K562 (cell line): ENCODE results near the gene KRT26. TPM values are rescaled to one million over a fixed set of nuclear protein-coding genes. Genes with fewer than 3 reads are reported as not detected.

ENCODE experiments used
- ATAC-seq: fragments of 200-7000 bp; cut with Tn5 transposase; 3 replicates; pipeline ENCODE4 v1.9.1; 2020; ENCODE audit warnings: moderate library complexity
- BruUV-seq: library from RNA; stranded (reverse); fragments of 400-500 nt; replicated peaks from 2 replicates; lab custom pipeline; 2021; lab: Mats Ljungman, UMichigan
- CTCF ChIA-PET: fragments of 300-600 bp; formaldehyde crosslinking; extraction: SDS; loops from one replicate; lab custom pipeline; 2021; ENCODE audit warnings: low intra/inter-chr PET ratio; lab: Yijun Ruan, JAX
- POLR2A ChIA-PET: fragments of 300-600, 350-650 bp; sonication (Branson Sonifier 250); formaldehyde crosslinking; extraction: SDS; loops from one replicate; lab custom pipeline; 2021; ENCODE audit warnings: antibody characterized with exemption, inconsistent platforms; lab: Yijun Ruan, JAX
- DNase-seq, 4 experiments: peaks; one replicate each; pipeline versions ENCODE4 v3.0.0 to v3.0.0-alpha.2; 2011 to 2018; ENCODE audit warnings: low spot score in 3 of 4, mixed read lengths in 3 of 4; ENCODE audit errors: extremely low read depth in 1 of 4
- FAIRE-seq: peaks from 2 replicates; lab custom pipeline; 2011; peaks lifted over from hg19 to GRCh38; lab: Jason Lieb, UNC
- H2AFZ ChIP-seq: 2 replicates; pipeline ENCODE4 v1.6.0; 2011; ENCODE audit warnings: low read depth, low read length, control low read depth, inconsistent platforms
- H3K27ac ChIP-seq: fragments of 200-600 bp; 3 replicates; pipeline ENCODE4 v1.8.0; 2011; ENCODE audit warnings: low read depth, mild to moderate bottlenecking, control low read depth, inconsistent platforms, low read length, moderate library complexity, mixed read lengths; ENCODE audit errors: extremely low read depth
- H3K27me3 ChIP-seq, 2 experiments: fragments of 300-600 bp in 1 of 2; 2 replicates in 1 of 2; 3 replicates in 1 of 2; pipeline versions ENCODE4 v1.6.0 to v1.8.0; 2011; ENCODE audit warnings: inconsistent platforms in 2 of 2, low read length in 2 of 2, mild to moderate bottlenecking in 1 of 2, mixed read lengths in 1 of 2, moderate library complexity in 1 of 2; ENCODE audit not compliant: control insufficient read depth in 2 of 2, insufficient read depth in 2 of 2
- H3K36me3 ChIP-seq: fragments of 300-600 bp; 3 replicates; pipeline ENCODE4 v1.8.0; 2011; ENCODE audit warnings: mild to moderate bottlenecking, low read length, inconsistent platforms; ENCODE audit not compliant: control insufficient read depth, insufficient read depth
- H3K4me1 ChIP-seq, 2 experiments: fragments of 200-600 bp in 1 of 2; replicated peaks in 1 of 2; 2 replicates in 1 of 2; 3 replicates in 1 of 2; pipeline versions ENCODE4 v1.5.1 to v1.8.0; 2011; ENCODE audit warnings: inconsistent platforms in 2 of 2, low read length in 2 of 2, mild to moderate bottlenecking in 1 of 2, mixed read lengths in 1 of 2, moderate library complexity in 1 of 2; ENCODE audit not compliant: control insufficient read depth in 2 of 2, insufficient read depth in 2 of 2
- H3K4me2 ChIP-seq: 2 replicates; pipeline ENCODE4 v1.6.1; 2011; ENCODE audit warnings: low read length, control low read depth, inconsistent platforms, mixed read lengths; ENCODE audit not compliant: insufficient read depth
- H3K4me3 ChIP-seq: fragments of 200-600 bp; sonication (generic), shearing (Covaris generic); 2 replicates; pipeline ENCODE4 v1.5.1; 2016; ENCODE audit warnings: control low read depth, inconsistent platforms
- H3K79me2 ChIP-seq: fragments of 200-600 bp; 3 replicates; pipeline ENCODE4 v1.8.0; 2011; ENCODE audit warnings: low read length, inconsistent platforms; ENCODE audit not compliant: control insufficient read depth, insufficient read depth
- H3K9ac ChIP-seq, 2 experiments: 2 replicates each; pipeline versions ENCODE4 v1.6.0 to v1.6.1; 2011; ENCODE audit warnings: low read depth in 2 of 2, low read length in 2 of 2, control low read depth in 1 of 2, inconsistent platforms in 1 of 2, mild to moderate bottlenecking in 1 of 2, mixed read lengths in 1 of 2; ENCODE audit not compliant: insufficient read depth in 1 of 2
- H3K9me1 ChIP-seq: one replicate; pipeline ENCODE4 v1.6.0; 2011; ENCODE audit warnings: inconsistent platforms, mild to moderate bottlenecking, low read length, moderate library complexity; ENCODE audit not compliant: control insufficient read depth, insufficient read depth
- H3K9me3 ChIP-seq: replicated peaks from 2 replicates; pipeline ENCODE4 v1.5.1; 2011; ENCODE audit warnings: low read depth, low read length, inconsistent platforms; ENCODE audit not compliant: control insufficient read depth, insufficient read depth
- H4K20me1 ChIP-seq: replicated peaks from 2 replicates; pipeline ENCODE4 v1.6.1; 2011; ENCODE audit warnings: low read length, inconsistent platforms, mixed read lengths; ENCODE audit not compliant: control insufficient read depth, insufficient read depth
- C11orf30 ChIP-seq: fragments of 450-650 bp; IDR thresholded peaks from 2 replicates; pipeline ENCODE4 v1.6.1; 2016; ENCODE audit warnings: low read depth, mild to moderate bottlenecking
- CEBPG ChIP-seq, 3 experiments: fragments of 200-800 bp in 1 of 3; sonication (Bioruptor generic) in 1 of 3; sonication (generic) in 1 of 3; formaldehyde crosslinking in 1 of 3; IDR thresholded peaks in 2 of 3; conservative IDR thresholded peaks in 1 of 3; 2 replicates each; pipeline versions ENCODE4 v1.6.1 to v1.8.0; 2016 to 2022; ENCODE audit warnings: missing compliant biosample characterization in 2 of 3, missing genetic modification characterization in 2 of 3, mild to moderate bottlenecking in 1 of 3, missing genetic modification reagents in 1 of 3
- MED1 ChIP-seq: sonication (generic); formaldehyde crosslinking; IDR thresholded peaks from 2 replicates; pipeline ENCODE4 v1.8.1; 2023; ENCODE audit warnings: missing genetic modification reagents, borderline replicate concordance
- NFYB ChIP-seq: IDR thresholded peaks from 2 replicates; pipeline ENCODE4 v1.6.1; 2011; ENCODE audit warnings: mild to moderate bottlenecking, moderate library complexity; ENCODE audit not compliant: insufficient read length; ENCODE audit errors: extremely low read depth
- PCBP1 ChIP-seq: fragments of 200-400 bp; formaldehyde crosslinking; IDR thresholded peaks from 2 replicates; pipeline ENCODE4 v1.6.1; 2018; ENCODE audit warnings: mild to moderate bottlenecking, low read depth, low read length; ENCODE audit not compliant: poor library complexity, severe bottlenecking
- PHTF2 ChIP-seq: fragments of 250-450 bp; sonication (Bioruptor Pico); IDR thresholded peaks from 2 replicates; pipeline ENCODE4 v1.5.0; 2021; ENCODE audit warnings: mild to moderate bottlenecking
- RBM14 ChIP-seq: fragments of 200-400 bp; formaldehyde crosslinking; IDR thresholded peaks from 2 replicates; pipeline ENCODE4 v1.6.1; 2018; ENCODE audit warnings: low read depth, mild to moderate bottlenecking, low read length, moderate library complexity, borderline replicate concordance; ENCODE audit not compliant: insufficient read depth
- RFX5 ChIP-seq: IDR thresholded peaks from 2 replicates; pipeline ENCODE4 v1.6.1; 2011; ENCODE audit warnings: low read depth, mild to moderate bottlenecking, improper control_type of control experiment, low read length
- SMAD4 ChIP-seq: fragments of 250-450 bp; sonication (Bioruptor Pico); conservative IDR thresholded peaks from 2 replicates; pipeline ENCODE4 v1.8.0; 2021; ENCODE audit warnings: inconsistent platforms, mild to moderate bottlenecking, moderate library complexity
- SP1 ChIP-seq: sonication (generic); formaldehyde crosslinking; IDR thresholded peaks from 2 replicates; pipeline ENCODE4 v1.8.1; 2022; ENCODE audit warnings: mild to moderate bottlenecking, missing genetic modification reagents
- ZBTB17 ChIP-seq: fragments of 450-650 bp; formaldehyde crosslinking; IDR thresholded peaks from 2 replicates; pipeline ENCODE4 v1.4.0; 2020; ENCODE audit warnings: mild to moderate bottlenecking
- ZNF316 ChIP-seq: fragments of 450-650 bp; IDR thresholded peaks from 2 replicates; pipeline ENCODE4 v1.6.1; 2016
- WGBS: fragments of 100-300 bp; shearing (Covaris generic); methylation state at CpG from one replicate; pipeline ENCODE4 v1.1.6; 2016; ENCODE audit warnings: low coverage, mixed read lengths; ENCODE audit not compliant: insufficient coverage; ENCODE audit errors: missing lambda C conversion rate; 5-methylcytosine and 5-hydroxymethylcytosine counted together
- in situ Hi-C: fragments of 300-500 bp; cut with MboI; formaldehyde crosslinking; loops from 4 replicates; pipeline ENCODE4 v1.15.0; 2018; ENCODE audit warnings: inconsistent platforms, mixed read lengths
- intact Hi-C: fragments of 100-400 bp; cut with micrococcal nuclease; formaldehyde crosslinking; loops from 2 replicates; pipeline ENCODE4 v1.14.2; 2022
- polyA plus RNA-seq, 8 experiments: library from polyadenylated mRNA; depleted of rRNA in 4 of 8; stranded (reverse) in 5 of 8; unstranded in 3 of 8; fragments of >200 nt; fragmentation: Nextera tagmentation in 2 of 8; fragmentation: Illumina TruSeq in 1 of 8; extraction: Ambion mirVana in 2 of 8; extraction: Trizol in 1 of 8; gene quantifications; 2 replicates each; pipeline versions ENCODE4 v1.2.1 to v1.2.3, GENCODE V29; 2011 to 2014; ENCODE audit warnings: inconsistent platforms in 1 of 8, missing spikeins in 1 of 8
- total RNA-seq, 7 experiments: library from RNA; depleted of rRNA in 6 of 7; stranded (reverse); fragments of >200 nt in 6 of 7; fragmentation: Illumina TruSeq in 2 of 7; extraction: Trizol in 2 of 7; gene quantifications; 2 replicates each; pipeline versions ENCODE4 v1.2.1 to v1.2.3, GENCODE V29; 2011 to 2021; ENCODE audit warnings: low replicate concordance in 1 of 7
- TF ChIP-seq, protein P1 (sequence below): sonication (generic); formaldehyde crosslinking; IDR thresholded peaks from 2 replicates; pipeline ENCODE4 v1.8.0; 2022; ENCODE audit warnings: missing genetic modification reagents, mild to moderate bottlenecking, moderate library complexity, borderline replicate concordance
- TF ChIP-seq, protein P2 (sequence below): fragments of 250-450 bp; sonication (Bioruptor Pico); IDR thresholded peaks from 2 replicates; pipeline ENCODE4 v1.8.0; 2021; ENCODE audit warnings: mild to moderate bottlenecking, moderate library complexity

KRT26 gene
- total and polyA plus RNA-seq, 9 of the 15 experiments (the other 6 are each of a cell fraction or from before 2014, with no cell fraction given): not detected

DNA sequence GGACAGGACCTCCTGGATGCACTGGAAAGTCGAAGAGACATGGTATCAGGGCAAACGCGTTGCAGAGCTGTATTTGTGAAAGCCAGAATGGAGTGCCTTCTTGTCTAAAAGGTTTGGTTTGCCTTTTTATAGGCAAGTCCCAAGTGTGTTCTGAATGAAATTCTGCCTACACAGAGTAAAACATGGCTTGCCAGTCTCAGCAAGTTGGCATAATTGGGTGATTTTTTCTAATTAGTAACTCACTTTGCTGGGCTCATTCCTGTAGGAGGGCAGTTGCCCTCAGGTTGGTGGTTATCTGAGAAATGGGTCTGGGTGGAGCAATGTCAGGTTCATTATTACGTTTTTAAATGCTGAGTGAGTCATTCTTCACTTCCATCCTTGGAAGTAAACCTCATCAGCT is 16.8 kb downstream of the KRT26 start, which contains the start of gene KRT25:
Gene KRT25 (minus strand): TSS at position 101 of the 400 bp plus-strand sequence. CDS start 60 bp downstream, at position 41.
- Histone ChIP-seq H3K4me1 (no peaks in the 10 kb centered on the region), H3K9ac (no peak within 1 kb of the TSS), H3K79me2 (no peaks in the 10 kb centered on the region), H3K4me3 (no peak within 1 kb of the TSS), H3K27me3 (peaks cover 13 to 18% of the 10 kb centered on the region in 2 experiments; a peak in 4 of 5 replicates), H3K27ac (no peak within 1 kb of the TSS), H3K9me3 (no peaks in the 10 kb centered on the region), H4K20me1 (no peaks in the 10 kb centered on the region), H3K9me1 (no peaks in the 10 kb centered on the region), H2AFZ (no peak within 1 kb of the TSS), H3K4me2 (no peak within 1 kb of the TSS), H3K36me3 (no peaks in the 10 kb centered on the region)
- FAIRE-seq: no peak
- intact Hi-C loops: no loop called here
- CTCF ChIA-PET: no interaction called here
- TF ChIP-seq C11orf30 (peak; percentile 19; the same call in 1 of the 2 replicates), CEBPG (CRISPR knock-in tag; IDR thresholded peaks at IDR 0.05) (no peak), CEBPG (tag; conservative IDR thresholded peaks at IDR 0.05 in 1 of 2, IDR thresholded peaks at IDR 0.05 in 1 of 2) (no peak), ZNF316 (peak; percentile 49; the same call in 1 of the 2 replicates), PHTF2 (CRISPR knock-in tag) (no peak)
- WGBS: 4% methylated on average over 4 of the region's 4 CpGs
- POLR2A ChIA-PET: interaction anchor here (0.7 kb wide), 1 partner anchor 755 kb away, joined by 4 read pairs; no protein-coding TSS in a partner anchor
- no peak for DNase-seq
- no peak for ATAC-seq
- in situ Hi-C loops: no loop called here
- BruUV-seq: no TSS peak

DNA sequence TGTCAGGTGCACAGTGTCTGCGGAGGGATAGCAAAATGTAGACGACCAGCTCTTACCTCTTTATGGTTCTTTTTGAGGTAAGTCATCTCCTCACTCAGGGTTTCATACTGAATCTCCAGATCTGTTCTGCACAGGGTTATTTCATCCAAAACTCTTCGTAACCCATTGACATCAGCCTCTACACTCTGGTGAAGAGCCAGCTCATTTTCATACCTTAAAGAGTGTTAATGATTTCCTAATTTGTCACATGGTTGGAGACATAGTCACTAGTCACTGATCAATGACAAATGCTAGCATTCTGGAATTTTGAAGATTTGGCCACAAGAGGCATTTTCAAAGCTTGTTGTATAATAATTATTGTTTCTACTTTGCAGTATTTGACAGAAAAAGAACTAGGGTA is 18.2 kb downstream of the KRT26 start:
- WGBS: 6% methylated on average over 3 of the region's 3 CpGs
- CTCF ChIA-PET: no interaction called here
- no peaks in the 10 kb centered on the region for H3K36me3 ChIP-seq
- FAIRE-seq: no peak
- BruUV-seq: no TSS peak
- H2AFZ ChIP-seq: no peak overlapping the region
- no peaks in the 10 kb centered on the region for H3K9me3 ChIP-seq
- no peaks in the 10 kb centered on the region for H3K4me1 ChIP-seq
- peaks cover 14 to 21% of the 10 kb centered on the region in 2 experiments; a peak in 4 of 5 replicates for H3K27me3 ChIP-seq
- H4K20me1 ChIP-seq: no peaks in the 10 kb centered on the region
- TF ChIP-seq, protein P1, sequence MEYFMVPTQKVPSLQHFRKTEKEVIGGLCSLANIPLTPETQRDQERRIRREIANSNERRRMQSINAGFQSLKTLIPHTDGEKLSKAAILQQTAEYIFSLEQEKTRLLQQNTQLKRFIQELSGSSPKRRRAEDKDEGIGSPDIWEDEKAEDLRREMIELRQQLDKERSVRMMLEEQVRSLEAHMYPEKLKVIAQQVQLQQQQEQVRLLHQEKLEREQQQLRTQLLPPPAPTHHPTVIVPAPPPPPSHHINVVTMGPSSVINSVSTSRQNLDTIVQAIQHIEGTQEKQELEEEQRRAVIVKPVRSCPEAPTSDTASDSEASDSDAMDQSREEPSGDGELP: no peak
- no peak for TF ChIP-seq ZBTB17 (CRISPR knock-in tag)
- TF ChIP-seq, protein P2, sequence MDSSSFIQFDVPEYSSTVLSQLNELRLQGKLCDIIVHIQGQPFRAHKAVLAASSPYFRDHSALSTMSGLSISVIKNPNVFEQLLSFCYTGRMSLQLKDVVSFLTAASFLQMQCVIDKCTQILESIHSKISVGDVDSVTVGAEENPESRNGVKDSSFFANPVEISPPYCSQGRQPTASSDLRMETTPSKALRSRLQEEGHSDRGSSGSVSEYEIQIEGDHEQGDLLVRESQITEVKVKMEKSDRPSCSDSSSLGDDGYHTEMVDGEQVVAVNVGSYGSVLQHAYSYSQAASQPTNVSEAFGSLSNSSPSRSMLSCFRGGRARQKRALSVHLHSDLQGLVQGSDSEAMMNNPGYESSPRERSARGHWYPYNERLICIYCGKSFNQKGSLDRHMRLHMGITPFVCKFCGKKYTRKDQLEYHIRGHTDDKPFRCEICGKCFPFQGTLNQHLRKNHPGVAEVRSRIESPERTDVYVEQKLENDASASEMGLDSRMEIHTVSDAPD (CRISPR knock-in tag): no peak
- no peak for TF ChIP-seq RBM14
- TF ChIP-seq SP1: no peak
- no peak for TF ChIP-seq PCBP1
- no peak for TF ChIP-seq MED1 (CRISPR knock-in tag)
- TF ChIP-seq SMAD4 (CRISPR knock-in tag): no peak
- no peak for TF ChIP-seq NFYB
- no peak for TF ChIP-seq RFX5
- TF ChIP-seq, all 486 proteins: peak for 0
- DNase-seq: no peak
- Histone ChIP-seq H3K9ac (no peak overlapping the region), H3K4me3 (no peak overlapping the region), H3K4me2 (no peak overlapping the region), H3K79me2 (no peaks in the 10 kb centered on the region), H3K27ac (no peak overlapping the region), H3K9me1 (no peaks in the 10 kb centered on the region)
- intact Hi-C loops (no loop called here), in situ Hi-C loops (no loop called here)
- POLR2A ChIA-PET: no interaction called here
- ATAC-seq: no peak
